Thoracic aorta (tissue), 2 donors: ENCODE measurements around the gene NKX3-2. TPM values are rescaled to one million over a fixed set of nuclear protein-coding genes. Genes with fewer than 3 reads are reported as not detected.

Source experiments
- ATAC-seq: fragments of 150-250 bp; one replicate; pipeline ENCODE4 v1.8.0; 2017; ENCODE audit warnings: low read depth; ENCODE audit not compliant: insufficient number of reproducible peaks, low FRiP score
- DNase-seq: peaks from one replicate; pipeline ENCODE4 v3.0.0-alpha.2; 2020; ENCODE audit warnings: low spot score
- H3K27ac ChIP-seq, 2 donors: fragments of 200-600 bp; sonication (generic); 1 replicate in 1 of 2; 2 replicates in 1 of 2; pipeline ENCODE4 v1.5.1; 2016; ENCODE audit warnings: mild to moderate bottlenecking in 2 of 2, moderate library complexity in 2 of 2
- H3K27me3 ChIP-seq: fragments of 200-600 bp; sonication (generic); replicated peaks from 2 replicates; pipeline ENCODE4 v1.6.0; 2016; ENCODE audit warnings: mild to moderate bottlenecking; ENCODE audit not compliant: insufficient read depth
- H3K36me3 ChIP-seq: fragments of 200-600 bp; sonication (generic); one replicate; pipeline ENCODE4 v1.5.1; 2016
- H3K4me1 ChIP-seq, 2 donors: fragments of 200-600 bp; sonication (generic); 1 replicate in 1 of 2; 2 replicates in 1 of 2; pipeline versions ENCODE4 v1.5.1 to v1.6.0; 2016; ENCODE audit warnings: low read depth in 2 of 2, mild to moderate bottlenecking in 1 of 2; ENCODE audit not compliant: control insufficient read depth in 1 of 2
- H3K4me3 ChIP-seq: fragments of 200-600 bp; sonication (generic); 2 replicates; pipeline ENCODE4 v1.5.1; 2016; ENCODE audit warnings: mild to moderate bottlenecking
- H3K9me3 ChIP-seq: fragments of 200-600 bp; sonication (generic); 2 replicates; pipeline ENCODE4 v1.5.1; 2016
- CTCF ChIP-seq: fragments of 200-600 bp; sonication (generic); IDR thresholded peaks from one replicate; pipeline ENCODE4 v1.5.1; 2019; ENCODE audit warnings: antibody characterized with exemption
- total RNA-seq, 2 donors: library from RNA; depleted of rRNA; stranded (reverse); fragments of >200 nt; gene quantifications; one replicate each; pipeline versions ENCODE4 v1.1.0 to v1.2.3, GENCODE V29; 2016

NKX3-2 gene
- total RNA-seq, 2 donors from 2014 or later = 0.28 TPM; not detected in 1

DNA sequence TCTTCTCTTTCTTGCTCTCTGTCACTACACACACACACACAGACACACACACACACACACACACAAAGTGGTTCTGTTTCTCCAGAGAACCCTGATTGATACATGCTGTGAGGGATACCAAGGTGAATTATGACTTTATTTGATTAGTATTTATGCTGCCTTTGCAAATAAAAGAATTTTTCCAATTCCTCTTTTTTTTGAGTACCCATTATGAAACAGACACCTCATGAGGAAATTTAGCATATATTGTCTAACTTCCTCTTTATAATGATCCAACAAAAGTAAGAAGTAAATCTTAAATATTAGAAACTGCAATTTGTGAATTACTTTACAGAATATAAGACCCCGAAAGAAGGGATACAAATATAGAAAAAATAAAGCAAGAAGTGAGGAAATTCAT, 45.8 kb downstream of the NKX3-2 start:
- ATAC-seq (no peak), DNase-seq (no peak)
- Histone ChIP-seq H3K4me1 (no peaks in the 10 kb centered on the region), H3K4me3 (no peak overlapping the region), H3K27me3 (no peaks in the 10 kb centered on the region), H3K9me3 (no peaks in the 10 kb centered on the region), H3K36me3 (no peaks in the 10 kb centered on the region), H3K27ac (no peak overlapping the region)
- no peak for TF ChIP-seq CTCF

- TF ChIP-seq CTCF = no peak
Observed at GRCh38 chr4:13496605-13497004, 47.7 kb downstream of the NKX3-2 start.

GRCh38 chr4:13495753-13496152, 48.6 kb downstream of the NKX3-2 start:
- no peaks in the 10 kb centered on the region for H3K9me3 ChIP-seq
- no peaks in the 10 kb centered on the region for H3K27me3 ChIP-seq
- TF ChIP-seq CTCF = no peak
- ATAC-seq (no peak), DNase-seq (no peak)
- no peaks in the 10 kb centered on the region for H3K4me1 ChIP-seq
- no peak overlapping the region for H3K27ac ChIP-seq
- H3K4me3 ChIP-seq = no peak overlapping the region
- H3K36me3 ChIP-seq = no peaks in the 10 kb centered on the region

More at GRCh38 chr4:13496605-13497004, 47.7 kb downstream of the NKX3-2 start:
- Histone ChIP-seq H3K27ac (no peak overlapping the region), H3K9me3 (no peaks in the 10 kb centered on the region), H3K27me3 (no peaks in the 10 kb centered on the region), H3K4me1 (no peaks in the 10 kb centered on the region), H3K36me3 (no peaks in the 10 kb centered on the region), H3K4me3 (no peak overlapping the region)
- no peak for ATAC-seq
- DNase-seq = no peak

- no peaks in the 10 kb centered on the region for H3K27me3 ChIP-seq
- ATAC-seq = no peak
- DNase-seq = no peak
- H3K4me1 ChIP-seq = no peaks in the 10 kb centered on the region
- TF ChIP-seq CTCF = no peak
- H3K4me3 ChIP-seq = no peak overlapping the region
- H3K27ac ChIP-seq = no peak overlapping the region
- H3K36me3 ChIP-seq = no peaks in the 10 kb centered on the region
- no peaks in the 10 kb centered on the region for H3K9me3 ChIP-seq
Observed at GRCh38 chr4:13493793-13494192, 50.5 kb downstream of the NKX3-2 start.

- no peak overlapping the region for H3K4me3 ChIP-seq
- H3K27ac ChIP-seq = no peak overlapping the region
- no peak for TF ChIP-seq CTCF
- no peak for ATAC-seq
- no peaks in the 10 kb centered on the region for H3K36me3 ChIP-seq
- no peak for DNase-seq
- no peaks in the 10 kb centered on the region for H3K4me1 ChIP-seq
- no peaks in the 10 kb centered on the region for H3K27me3 ChIP-seq
- H3K9me3 ChIP-seq = no peaks in the 10 kb centered on the region
Observed at GRCh38 chr4:13492747-13493146, 51.6 kb downstream of the NKX3-2 start.

Other genes starting within 250 kb of the NKX3-2 start
- gene RAB28, start 60.2 kb downstream of the NKX3-2 start, total RNA-seq = 10 to 100 TPM; 17.3 to 24.8 TPM
- 10 to 100 TPM; 25.9 to 53.1 TPM for gene BOD1L1, start 83.2 kb upstream of the NKX3-2 start, total RNA-seq